HG03521 (cell line): ENCODE data around the gene RREB1.
"Not testable (repeated sequence)": the region's sequence is repeated elsewhere in the genome, so short reads cannot be mapped to it uniquely, and the experiment has no call there.

Experiments
- ATAC-seq: cut with Tn5 transposase; IDR thresholded peaks from one replicate; pipeline ENCODE4 v1.9.1; 2021; ENCODE audit warnings: mild to moderate bottlenecking, moderate library complexity; ENCODE audit not compliant: unreplicated experiment

RREB1 gene

DNA sequence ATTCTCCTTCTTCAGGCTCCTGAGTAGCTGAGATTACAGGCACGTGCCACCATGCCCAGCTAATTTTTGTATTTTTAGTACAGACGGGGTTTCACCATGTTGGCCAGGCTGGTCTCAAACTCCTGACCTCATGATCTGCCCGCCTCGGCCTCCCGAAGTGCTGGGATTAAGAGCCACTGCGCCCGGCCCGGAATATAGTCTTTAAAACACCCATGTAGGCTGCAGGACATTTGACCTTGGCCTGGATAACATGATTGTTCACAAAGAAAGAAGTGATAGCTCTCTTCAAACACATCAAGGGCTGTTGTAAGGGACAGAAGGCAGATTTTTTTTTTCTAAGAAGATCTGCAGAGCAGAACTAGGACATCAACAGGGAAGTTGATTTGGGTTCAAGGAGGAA lies 166.8 kb downstream of the RREB1 start:
- not testable (repeated sequence) for ATAC-seq

DNA sequence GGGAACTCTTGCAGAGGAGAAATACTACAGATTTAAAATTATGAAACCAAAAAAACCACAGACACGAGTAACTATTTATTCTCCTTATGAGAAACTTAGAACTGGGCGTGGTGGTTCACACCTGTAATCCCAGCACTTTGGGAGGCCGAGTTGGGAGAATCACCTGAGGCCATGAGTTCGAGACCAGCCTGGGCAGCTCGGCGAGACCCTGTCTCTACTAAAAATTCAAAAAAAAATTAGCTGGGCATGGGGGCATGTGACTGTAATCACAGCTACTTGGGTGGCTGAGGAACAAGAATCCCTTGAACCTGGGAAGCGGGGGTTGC lies 168.4 kb downstream of the RREB1 start:
- no peak for ATAC-seq

DNA sequence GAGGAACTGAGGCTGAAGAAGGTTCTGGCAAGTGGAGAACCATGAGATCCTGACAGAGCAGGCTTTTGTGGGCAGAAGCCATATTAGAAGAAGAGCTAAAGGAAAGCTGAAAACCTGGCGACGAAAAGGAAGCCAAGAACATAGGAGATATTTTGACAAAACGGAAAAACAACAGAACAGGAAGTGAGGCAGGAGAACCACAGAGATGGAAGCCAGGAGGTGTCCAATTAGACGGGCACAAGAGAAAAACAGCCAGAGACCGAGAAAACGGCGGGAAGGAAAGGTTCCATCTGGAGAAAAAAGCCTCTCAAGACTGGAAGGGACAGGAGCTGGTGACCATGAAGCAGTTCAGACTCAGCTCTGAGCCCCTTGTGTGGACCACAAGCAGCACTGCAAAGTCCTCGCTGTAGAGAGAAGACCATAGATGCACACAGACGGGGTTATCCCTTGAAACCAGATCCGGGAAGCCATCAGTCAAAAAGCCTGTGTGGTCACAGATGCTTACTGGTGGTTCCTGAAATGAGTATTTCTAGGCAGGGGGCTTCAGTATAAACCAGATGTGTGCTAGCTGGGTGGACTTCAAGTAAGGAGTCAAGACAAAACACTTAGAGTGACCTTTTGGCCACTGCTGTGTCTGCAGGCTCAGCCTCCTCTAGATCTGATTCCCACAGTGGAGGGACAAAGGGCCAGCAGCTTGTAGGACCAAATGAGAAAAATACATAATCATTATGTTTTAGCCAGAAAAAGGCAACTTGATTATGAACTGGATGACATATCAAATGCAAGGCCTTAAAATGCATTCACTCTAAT lies 174.5 kb downstream of the RREB1 start:
- no peak for ATAC-seq

DNA sequence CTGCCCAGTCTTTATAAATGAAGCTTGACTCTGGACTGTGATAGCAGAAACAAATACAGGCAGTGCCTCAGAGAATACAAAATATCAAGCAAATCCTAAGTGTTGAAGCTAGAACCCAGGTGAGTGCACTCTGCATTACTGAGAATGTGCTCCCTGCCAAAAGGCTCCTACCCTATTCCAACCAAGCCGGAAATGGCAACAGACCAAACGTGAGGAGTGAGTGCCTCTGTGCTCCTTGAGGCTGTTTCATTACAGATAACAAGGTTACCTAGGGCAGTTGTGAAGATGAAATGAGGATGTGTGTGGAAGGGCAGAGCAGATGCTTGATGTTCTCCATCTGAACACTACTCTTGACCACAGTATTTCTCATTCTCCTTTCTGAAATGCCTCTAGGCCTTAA lies 175.9 kb downstream of the RREB1 start:
- no peak for ATAC-seq

DNA sequence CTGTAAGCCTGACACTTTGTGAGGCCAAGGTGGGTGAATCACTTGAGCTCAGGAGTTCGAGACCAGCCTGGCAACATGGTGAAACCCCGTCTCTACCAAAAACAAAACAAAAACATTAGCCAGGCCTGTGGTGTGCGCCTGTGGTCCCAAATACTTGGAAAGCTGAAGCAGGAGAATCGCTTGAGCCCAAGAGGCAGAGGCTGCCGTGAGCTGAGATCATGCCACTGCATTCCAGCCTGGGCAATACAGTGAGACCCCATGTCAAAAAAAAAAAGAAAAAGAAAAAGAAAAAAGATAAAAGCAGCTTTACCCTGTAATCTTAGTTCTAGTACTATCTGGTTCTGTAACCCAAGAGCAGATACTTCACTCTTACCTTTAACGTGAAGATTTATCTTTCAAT lies 177.7 kb downstream of the RREB1 start:
- ATAC-seq, result no peak

DNA sequence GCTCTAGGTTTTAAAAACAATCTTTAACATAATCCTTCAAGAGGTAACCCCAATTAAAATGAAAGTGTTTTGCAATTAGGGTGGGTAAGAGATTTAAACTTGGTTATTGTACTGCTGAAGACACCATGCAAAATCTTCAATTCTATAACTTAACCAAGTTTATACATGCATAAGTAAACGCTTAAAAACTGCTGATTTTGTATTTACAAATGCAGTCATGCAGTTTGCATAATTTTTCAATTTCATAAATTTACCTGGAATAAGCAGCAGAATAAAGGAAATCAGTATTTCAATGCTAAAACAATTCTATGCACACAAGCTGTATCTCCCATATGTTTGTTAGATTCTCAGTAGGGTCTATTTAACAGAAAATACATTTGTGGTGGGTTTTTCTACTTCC lies 182.3 kb downstream of the RREB1 start:
- ATAC-seq, result no peak

DNA sequence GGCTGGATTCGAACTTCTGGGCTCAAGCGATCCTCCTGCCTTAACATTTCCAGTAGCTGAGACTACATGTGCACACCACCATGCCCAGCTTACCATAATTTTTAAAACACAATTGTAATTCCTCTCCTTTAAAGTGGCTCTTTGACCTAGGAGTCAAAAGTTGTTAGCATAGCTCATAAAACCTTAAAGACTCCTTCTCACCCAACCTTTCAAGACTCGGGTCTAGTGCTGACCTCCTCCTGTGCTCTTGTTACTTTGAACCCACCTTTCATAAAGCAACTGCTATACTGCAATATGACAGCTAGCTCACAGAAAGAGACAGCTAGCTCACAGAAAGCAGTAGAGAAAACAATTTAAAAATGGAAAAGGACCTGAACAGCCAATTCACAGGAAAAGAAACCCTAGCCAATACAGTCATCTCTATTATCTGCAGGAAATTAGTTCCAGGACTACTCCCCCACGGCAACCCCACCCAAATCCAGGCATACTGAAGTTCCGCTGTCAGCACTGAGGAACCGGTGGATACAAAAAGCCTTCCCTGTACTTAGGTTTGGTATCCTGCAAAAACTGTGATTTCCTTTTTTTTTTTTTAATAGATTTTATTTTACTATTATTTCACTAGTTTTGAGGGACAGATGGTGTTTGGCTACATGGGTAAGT lies 185.0 kb downstream of the RREB1 start:
- no peak for ATAC-seq

DNA sequence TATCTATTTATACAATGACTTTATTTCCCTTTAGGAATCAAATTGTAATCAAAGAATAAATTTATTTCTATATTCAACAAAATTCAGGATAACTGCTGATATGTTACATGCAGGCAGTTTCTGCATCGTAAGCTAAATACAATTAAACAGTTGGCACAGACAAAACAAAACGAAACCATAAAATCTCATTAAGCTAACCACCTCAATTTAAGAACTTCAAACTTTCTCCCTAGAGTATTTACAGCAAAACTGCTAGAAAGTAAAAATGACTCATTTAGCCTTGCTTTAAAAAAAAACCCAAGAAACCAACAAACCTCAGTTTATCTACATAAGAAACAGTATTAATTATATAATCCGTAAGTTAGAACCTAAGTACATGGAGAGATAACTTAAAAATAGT lies 188.2 kb downstream of the RREB1 start:
- no peak for ATAC-seq

DNA sequence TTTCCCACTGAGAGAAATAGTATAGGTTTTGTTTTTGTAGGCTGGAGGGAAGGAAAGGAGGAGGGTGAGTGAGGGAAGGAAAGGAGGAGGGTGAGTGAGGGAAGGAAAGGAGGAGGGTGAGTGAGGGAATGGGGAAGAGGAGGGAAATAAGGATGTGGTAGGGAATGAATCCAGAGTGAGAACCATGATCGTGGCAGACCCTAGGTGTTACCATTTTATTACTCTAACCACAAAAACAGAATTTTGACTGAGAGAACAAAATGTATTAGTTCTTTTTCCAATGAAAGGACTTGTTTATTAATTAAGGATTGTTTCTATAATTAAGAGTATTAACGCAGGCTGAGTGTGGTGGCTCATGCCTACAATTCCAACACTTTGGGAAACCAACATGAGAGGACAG lies 188.8 kb downstream of the RREB1 start:
- no peak for ATAC-seq

DNA sequence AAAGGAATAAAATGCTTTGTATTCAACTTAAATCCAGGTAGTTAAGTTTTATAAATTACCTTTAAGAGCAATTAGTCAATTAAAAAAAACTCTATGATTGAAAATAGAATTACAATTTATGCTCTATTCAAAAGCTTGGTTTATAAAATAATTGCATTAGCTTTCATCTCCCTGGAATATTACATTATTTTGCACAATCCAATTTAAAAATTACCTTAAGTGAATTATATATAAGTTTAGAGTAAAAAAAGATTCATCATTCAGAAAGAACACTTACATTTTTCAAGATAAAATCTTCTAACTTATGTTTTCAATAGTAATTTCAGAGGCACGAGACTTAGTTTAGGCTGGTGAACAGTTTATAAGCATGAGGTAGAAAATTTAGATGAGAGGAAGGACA lies 190.4 kb downstream of the RREB1 start:
- ATAC-seq, result no peak

DNA sequence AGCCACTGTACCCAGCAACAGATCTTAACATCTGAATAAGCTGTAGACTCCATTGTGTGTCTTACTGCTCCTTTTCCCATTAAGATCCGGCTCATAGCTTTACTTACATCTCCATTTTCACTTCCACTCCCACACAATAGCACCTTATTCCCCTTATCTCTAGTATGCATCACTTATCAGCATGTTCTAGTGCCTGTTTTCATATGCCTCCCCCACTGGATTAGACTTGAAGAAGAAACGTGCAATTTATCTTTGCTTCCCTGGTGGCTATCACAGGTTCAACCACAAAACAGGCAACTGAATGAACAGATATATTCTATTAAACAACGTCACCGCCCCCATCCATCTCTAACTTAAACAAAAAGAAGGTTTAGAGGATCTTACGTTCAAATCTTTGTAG lies 193.2 kb downstream of the RREB1 start:
- ATAC-seq, result no peak
